HepG2 (cell line): ENCODE results near the gene SDF2. TPM values are rescaled to one million over a fixed set of nuclear protein-coding genes. Genes with fewer than 3 reads are reported as not detected.

Experiments used
- ATAC-seq: fragments of 200-7000 bp; cut with Tn5 transposase; 3 replicates; pipeline ENCODE4 v1.9.1; 2020; ENCODE audit warnings: mild to moderate bottlenecking, moderate library complexity
- BruUV-seq: library from RNA; stranded (reverse); fragments of 400-500 nt; replicated peaks from 2 replicates; lab custom pipeline; 2021; lab: Mats Ljungman, UMichigan
- CTCF ChIA-PET: fragments of 300-600 bp; formaldehyde crosslinking; extraction: SDS; loops from one replicate; lab custom pipeline; 2021; ENCODE audit warnings: low total read pairs, inconsistent platforms, low intra/inter-chr PET ratio; lab: Yijun Ruan, JAX
- POLR2A ChIA-PET: fragments of 350-600 bp; sonication (Branson Sonifier 250); formaldehyde crosslinking; loops from one replicate; lab custom pipeline; 2020; ENCODE audit warnings: antibody characterized with exemption, inconsistent platforms; lab: Yijun Ruan, JAX
- DNase-seq: peaks from one replicate; pipeline ENCODE4 v3.0.0-alpha.2; 2015; ENCODE audit warnings: low spot score
- FAIRE-seq: peaks from 3 replicates; lab custom pipeline; 2011; peaks lifted over from hg19 to GRCh38; lab: Jason Lieb, UNC
- H2AFZ ChIP-seq: one replicate; pipeline ENCODE4 v1.6.1; 2011; ENCODE audit warnings: low read length, inconsistent platforms
- H3K27ac ChIP-seq: fragments of 300-600 bp; 3 replicates; pipeline ENCODE4 v1.8.0; 2011; ENCODE audit warnings: mixed run types, mild to moderate bottlenecking, mixed read lengths, low read length, inconsistent platforms; ENCODE audit not compliant: insufficient read depth; ENCODE audit errors: extremely low read length
- H3K27me3 ChIP-seq, 2 experiments: fragments of 200-600 bp in 1 of 2; 2 replicates in 1 of 2; 3 replicates in 1 of 2; pipeline versions ENCODE4 v1.6.0 to v1.8.0; 2011; ENCODE audit warnings: low read length in 2 of 2, mild to moderate bottlenecking in 2 of 2, moderate library complexity in 2 of 2, inconsistent platforms in 1 of 2; ENCODE audit not compliant: insufficient read depth in 2 of 2, control insufficient read depth in 1 of 2
- H3K36me3 ChIP-seq, 2 experiments: fragments of 200-600 bp in 1 of 2; replicated peaks in 1 of 2; 2 replicates in 1 of 2; 3 replicates in 1 of 2; pipeline versions ENCODE4 v1.5.1 to v1.8.0; 2011; ENCODE audit warnings: low read length in 2 of 2, inconsistent platforms in 1 of 2; ENCODE audit not compliant: insufficient read depth in 2 of 2, control insufficient read depth in 1 of 2
- H3K4me1 ChIP-seq: 2 replicates; pipeline ENCODE4 v1.5.1; 2012; ENCODE audit warnings: low read length, inconsistent platforms; ENCODE audit not compliant: insufficient read depth
- H3K4me2 ChIP-seq: 2 replicates; pipeline ENCODE4 v1.6.0; 2011; ENCODE audit warnings: low read depth, low read length, inconsistent platforms
- H3K4me3 ChIP-seq, 3 experiments: fragments of 200-600 bp in 1 of 3; sonication (generic), shearing (Covaris generic) in 1 of 3; replicated peaks in 1 of 3; 2 replicates each; pipeline ENCODE4 v1.5.1; 2011 to 2016; ENCODE audit warnings: low read length in 3 of 3, inconsistent platforms in 2 of 3, low read depth in 2 of 3, mild to moderate bottlenecking in 2 of 3, control low read depth in 1 of 3, mixed read lengths in 1 of 3; ENCODE audit not compliant: insufficient read depth in 1 of 3
- H3K79me2 ChIP-seq: one replicate; pipeline ENCODE4 v1.6.1; 2011; ENCODE audit warnings: low read length, inconsistent platforms; ENCODE audit not compliant: insufficient read depth
- H3K9ac ChIP-seq: 2 replicates; pipeline ENCODE4 v1.6.0; 2011; ENCODE audit warnings: mild to moderate bottlenecking, low read depth, low read length, inconsistent platforms; ENCODE audit not compliant: insufficient read depth
- H3K9me3 ChIP-seq: 2 replicates; pipeline ENCODE4 v1.5.1; 2012; ENCODE audit warnings: mild to moderate bottlenecking, low read length
- H4K20me1 ChIP-seq: 2 replicates; pipeline ENCODE4 v1.6.0; 2011; ENCODE audit warnings: inconsistent platforms, mild to moderate bottlenecking, low read length, moderate library complexity; ENCODE audit not compliant: insufficient read depth
- BRF2 ChIP-seq: sonication (generic); formaldehyde crosslinking; IDR thresholded peaks from 2 replicates; pipeline ENCODE4 v1.8.1; 2022; ENCODE audit warnings: mild to moderate bottlenecking, missing genetic modification reagents
- CTCF ChIP-seq: sonication (generic); formaldehyde crosslinking; IDR thresholded peaks from 2 replicates; pipeline ENCODE4 v1.5.0; 2020; ENCODE audit warnings: mild to moderate bottlenecking, missing genetic modification reagents, moderate library complexity
- DMAP1 ChIP-seq: IDR thresholded peaks from 2 replicates; pipeline ENCODE4 v1.6.1; 2016
- ELF3 ChIP-seq: IDR thresholded peaks from 2 replicates; pipeline ENCODE4 v1.6.1; 2016; ENCODE audit warnings: missing genetic modification reagents, missing compliant biosample characterization
- ETV6 ChIP-seq: sonication (generic); formaldehyde crosslinking; conservative IDR thresholded peaks from 2 replicates; pipeline ENCODE4 v1.4.0; 2020; ENCODE audit warnings: missing genetic modification reagents
- EZH2 ChIP-seq: conservative IDR thresholded peaks from 2 replicates; pipeline ENCODE4 v1.6.1; 2012; ENCODE audit warnings: mild to moderate bottlenecking, low read depth, low read length, moderate library complexity
- HNF4G ChIP-seq, 2 experiments: sonication (generic) in 1 of 2; formaldehyde crosslinking in 1 of 2; IDR thresholded peaks; 2 replicates each; pipeline versions ENCODE4 v1.4.0 to v1.6.1; 2011 to 2020; ENCODE audit warnings: borderline replicate concordance in 2 of 2, low read depth in 2 of 2, mild to moderate bottlenecking in 2 of 2, low read length in 1 of 2, missing genetic modification reagents in 1 of 2, moderate library complexity in 1 of 2
- KDM1A ChIP-seq: IDR thresholded peaks from 2 replicates; pipeline ENCODE4 v1.6.1; 2016; ENCODE audit warnings: missing compliant biosample characterization
- NR2F6 ChIP-seq, 2 experiments: IDR thresholded peaks; 2 replicates each; pipeline ENCODE4 v1.6.1; 2016; ENCODE audit warnings: antibody characterized with exemption in 1 of 2, mild to moderate bottlenecking in 1 of 2
- RAD21 ChIP-seq: fragments of 450-650 bp; formaldehyde crosslinking; IDR thresholded peaks from 2 replicates; pipeline ENCODE4 v1.5.0; 2020; ENCODE audit warnings: mild to moderate bottlenecking
- SAP130 ChIP-seq: IDR thresholded peaks from 2 replicates; pipeline ENCODE4 v1.6.1; 2016; ENCODE audit warnings: low read depth
- SMC3 ChIP-seq: IDR thresholded peaks from 2 replicates; pipeline ENCODE4 v1.6.1; 2011; ENCODE audit warnings: low read length, improper control_type of control experiment
- SP140L ChIP-seq: sonication (generic); formaldehyde crosslinking; IDR thresholded peaks from 2 replicates; pipeline ENCODE4 v1.4.0; 2020; ENCODE audit warnings: missing genetic modification reagents, borderline replicate concordance
- SRF ChIP-seq: IDR thresholded peaks from 2 replicates; pipeline ENCODE4 v1.6.1; 2011; ENCODE audit warnings: mild to moderate bottlenecking, low read depth, low read length, moderate library complexity
- STAG1 ChIP-seq: sonication (generic); formaldehyde crosslinking; IDR thresholded peaks from 2 replicates; pipeline ENCODE4 v1.4.0; 2020; ENCODE audit warnings: missing genetic modification reagents
- THAP11 ChIP-seq: IDR thresholded peaks from 2 replicates; pipeline ENCODE4 v1.6.1; 2016; ENCODE audit warnings: missing biosample characterization, missing genetic modification reagents
- ZFP1 ChIP-seq: IDR thresholded peaks from 2 replicates; pipeline ENCODE4 v1.6.1; 2016
- ZFX ChIP-seq: sonication (generic); formaldehyde crosslinking; IDR thresholded peaks from 2 replicates; pipeline ENCODE4 v1.4.0; 2020; ENCODE audit warnings: mild to moderate bottlenecking, low read depth, missing genetic modification reagents, moderate library complexity
- ZNF274 ChIP-seq: sonication (generic); formaldehyde crosslinking; IDR thresholded peaks from 2 replicates; pipeline ENCODE4 v1.5.1; 2020; ENCODE audit warnings: mild to moderate bottlenecking, missing genetic modification reagents
- ZSCAN20 ChIP-seq: sonication (generic); formaldehyde crosslinking; IDR thresholded peaks from 2 replicates; pipeline ENCODE4 v1.4.0; 2020; ENCODE audit warnings: missing genetic modification reagents, mild to moderate bottlenecking, borderline replicate concordance
- WGBS: methylation state at CpG from one replicate; pipeline ENCODE4 v1.1.6; 2017; ENCODE audit warnings: low lambda C conversion rate; 5-methylcytosine and 5-hydroxymethylcytosine counted together
- in situ Hi-C: cut with HindIII; loops from 2 replicates; pipeline ENCODE4 v1.10.0; 2017; ENCODE audit warnings: low pct_unique_long_range_greater_than_20kb; ENCODE audit not compliant: extremely low pct_ligation_motif_present
- intact Hi-C: fragments of 100-400 bp; cut with micrococcal nuclease; formaldehyde crosslinking; loops from one replicate; pipeline ENCODE4 v1.10.0; 2022; ENCODE audit not compliant: unreplicated experiment
- polyA plus RNA-seq, 8 experiments: library from polyadenylated mRNA; depleted of rRNA in 3 of 8; stranded (reverse) in 7 of 8; unstranded in 1 of 8; fragments of >200 nt; fragmentation: Illumina TruSeq in 4 of 8; extraction: Trizol in 4 of 8; gene quantifications; 2 replicates each; pipeline versions ENCODE4 v1.2.1 to v1.2.3, GENCODE V29; 2011 to 2016; ENCODE audit warnings: low read depth in 4 of 8, missing spikeins in 1 of 8, mixed read lengths in 1 of 8; ENCODE audit not compliant: insufficient read depth in 1 of 8
- total RNA-seq, 5 experiments: library from RNA; depleted of rRNA; stranded (reverse); fragments of >200 nt; fragmentation: Illumina TruSeq; extraction: Trizol; gene quantifications; 2 replicates each; pipeline ENCODE4 v1.2.3, GENCODE V29; 2016; ENCODE audit warnings: low read depth in 1 of 5
- TF ChIP-seq, protein P1 (sequence below): sonication (generic); formaldehyde crosslinking; IDR thresholded peaks from 2 replicates; pipeline ENCODE4 v1.5.1; 2020; ENCODE audit warnings: missing genetic modification reagents, mild to moderate bottlenecking, borderline replicate concordance

Gene SDF2
- total and polyA plus RNA-seq, 2 of the 13 experiments (the other 11 are each of a cell fraction or from before 2014, with no cell fraction given), result 58.2 to 58.4 TPM

GRCh38 chr17:28684963-28685362 lies 23.3 kb upstream of the SDF2 start:
- FAIRE-seq (peak; percentile 85), DNase-seq (peak; percentile 65), ATAC-seq (peak; percentile 68)
- intact Hi-C loops (loop anchor here (2.0 kb wide), 2 partner anchors 42 to 66 kb away; partner anchors contain the start of gene TLCD1), in situ Hi-C loops (no loop called here)
- Histone ChIP-seq H3K9ac (no peak overlapping the region), H3K79me2 (no peaks in the 10 kb centered on the region), H3K36me3 (peaks cover 55 to 95% of the 10 kb centered on the region in 2 experiments), H3K4me1 (0 out of 2 replicates have a peak, but pooled peaks cover 7% of the 10 kb centered on the region), H3K4me3 (no peak overlapping the region), H3K9me3 (no peaks in the 10 kb centered on the region), H3K4me2 (no peak overlapping the region), H4K20me1 (no peaks in the 10 kb centered on the region), H2AFZ (no peak overlapping the region), H3K27ac (no peak overlapping the region), H3K27me3 (no peaks in the 10 kb centered on the region)
- CTCF ChIA-PET, result interaction anchor here (1.2 kb wide), 1 partner anchor 35 kb away, joined by 4 read pairs; the partner anchor contains the start of gene RPL23A
- BruUV-seq, result no TSS peak
- WGBS, result 84% methylated on average over 3 of the region's 3 CpGs
- POLR2A ChIA-PET, result no interaction called here
- TF ChIP-seq HNF4G (IDR thresholded peaks at IDR 0.05; ENCODE audit: borderline replicate concordance, low read depth, low read length), result no peak
- no peak for TF ChIP-seq HNF4G (CRISPR knock-in tag; IDR thresholded peaks at IDR 0.05; ENCODE audit: borderline replicate concordance, low read depth)
- TF ChIP-seq RAD21 (CRISPR knock-in tag), result 0 out of 2 replicates have a peak, but pooled peaks have one; percentile 38
- 0 out of 2 replicates have a peak, but pooled peaks have one; percentile 42 for TF ChIP-seq THAP11 (CRISPR knock-in tag)
- TF ChIP-seq ZSCAN20, result no peak
- peak; percentile 25; the same call in 1 of the 2 replicates for TF ChIP-seq SAP130 (CRISPR knock-in tag)
- TF ChIP-seq ZFX (CRISPR knock-in tag), result peak; percentile 28; the same call in 1 of the 2 replicates
- no peak for TF ChIP-seq SRF
- TF ChIP-seq ZFP1 (CRISPR knock-in tag), result no peak
- no peak for TF ChIP-seq BRF2 (CRISPR knock-in tag)
- TF ChIP-seq ETV6 (CRISPR knock-in tag), result no peak
- TF ChIP-seq CTCF (CRISPR knock-in tag), result peak; percentile 79
- no peak for TF ChIP-seq DMAP1 (CRISPR knock-in tag)
- no peak for TF ChIP-seq KDM1A (CRISPR knock-in tag)
- TF ChIP-seq NR2F6 (IDR thresholded peaks at IDR 0.05), result no peak
- TF ChIP-seq NR2F6 (CRISPR knock-in tag; IDR thresholded peaks at IDR 0.05), result no peak
- no peak for TF ChIP-seq EZH2
- no peak for TF ChIP-seq ZNF274 (CRISPR knock-in tag)
- TF ChIP-seq, protein P1, sequence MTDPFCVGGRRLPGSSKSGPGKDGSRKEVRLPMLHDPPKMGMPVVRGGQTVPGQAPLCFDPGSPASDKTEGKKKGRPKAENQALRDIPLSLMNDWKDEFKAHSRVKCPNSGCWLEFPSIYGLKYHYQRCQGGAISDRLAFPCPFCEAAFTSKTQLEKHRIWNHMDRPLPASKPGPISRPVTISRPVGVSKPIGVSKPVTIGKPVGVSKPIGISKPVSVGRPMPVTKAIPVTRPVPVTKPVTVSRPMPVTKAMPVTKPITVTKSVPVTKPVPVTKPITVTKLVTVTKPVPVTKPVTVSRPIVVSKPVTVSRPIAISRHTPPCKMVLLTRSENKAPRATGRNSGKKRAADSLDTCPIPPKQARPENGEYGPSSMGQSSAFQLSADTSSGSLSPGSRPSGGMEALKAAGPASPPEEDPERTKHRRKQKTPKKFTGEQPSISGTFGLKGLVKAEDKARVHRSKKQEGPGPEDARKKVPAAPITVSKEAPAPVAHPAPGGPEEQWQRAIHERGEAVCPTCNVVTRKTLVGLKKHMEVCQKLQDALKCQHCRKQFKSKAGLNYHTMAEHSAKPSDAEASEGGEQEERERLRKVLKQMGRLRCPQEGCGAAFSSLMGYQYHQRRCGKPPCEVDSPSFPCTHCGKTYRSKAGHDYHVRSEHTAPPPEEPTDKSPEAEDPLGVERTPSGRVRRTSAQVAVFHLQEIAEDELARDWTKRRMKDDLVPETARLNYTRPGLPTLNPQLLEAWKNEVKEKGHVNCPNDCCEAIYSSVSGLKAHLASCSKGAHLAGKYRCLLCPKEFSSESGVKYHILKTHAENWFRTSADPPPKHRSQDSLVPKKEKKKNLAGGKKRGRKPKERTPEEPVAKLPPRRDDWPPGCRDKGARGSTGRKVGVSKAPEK (CRISPR knock-in tag), result no peak
- no peak for TF ChIP-seq ELF3 (CRISPR knock-in tag)
- peak; percentile 80 for TF ChIP-seq STAG1 (CRISPR knock-in tag)
- TF ChIP-seq SP140L (CRISPR knock-in tag), result no peak
- peak; percentile 43; the same call in 1 of the 2 replicates for TF ChIP-seq SMC3
